Activated T-cell treated with anti-CD3 and anti-CD28 coated beads for 1 hour (primary cell): Measurements from ENCODE around the gene NDUFAF7.
"Not testable (repeated sequence)": the region's sequence is repeated elsewhere in the genome, so short reads cannot be mapped to it uniquely, and the experiment has no call there.

Source experiments
- DNase-seq: peaks from one replicate; pipeline ENCODE4 v3.0.0-alpha.2; 2020; ENCODE audit warnings: low read depth

NDUFAF7 gene

DNA sequence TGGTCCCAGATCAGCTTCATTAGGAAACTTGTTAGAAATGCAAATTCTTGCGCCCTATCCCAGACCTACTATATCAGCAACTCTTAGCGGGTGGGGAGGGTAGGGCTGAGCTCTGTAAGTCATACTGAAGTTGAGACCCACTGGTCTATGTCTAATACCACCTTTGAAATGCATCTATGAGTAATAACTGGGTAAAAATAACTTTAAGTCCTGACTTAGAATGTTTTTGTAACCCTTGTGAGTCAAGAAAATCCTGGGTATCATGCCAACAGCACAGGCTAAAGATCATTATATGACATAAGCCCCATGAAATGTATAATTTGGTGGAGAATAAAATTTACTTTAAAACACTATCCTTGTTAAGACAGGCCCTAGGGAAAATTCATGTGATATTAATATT lies 51.7 kb downstream of the NDUFAF7 start:
- no peak for DNase-seq

- no peak for DNase-seq
These were observed 52.9 kb downstream of the NDUFAF7 start for GRCh38 chr2:37284381-37284780.

DNA sequence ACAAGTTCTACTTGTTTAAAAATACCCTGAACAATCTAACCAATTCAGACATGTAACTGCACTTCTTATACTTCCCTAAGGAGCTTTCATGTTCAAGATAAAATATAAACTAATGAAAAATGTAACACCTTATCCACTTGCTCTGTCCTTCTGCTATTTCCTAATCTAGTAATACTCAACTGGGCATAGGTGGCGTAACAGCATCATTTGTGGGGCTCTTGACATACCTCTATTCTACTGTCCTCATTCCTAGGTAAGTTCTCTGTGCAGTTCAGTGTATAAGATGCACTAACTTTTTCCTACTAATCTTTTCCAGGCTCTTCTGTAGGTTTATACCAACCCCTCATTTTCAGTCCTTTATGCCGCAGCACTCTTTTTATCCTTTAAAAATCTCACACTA lies 56.5 kb downstream of the NDUFAF7 start:
- no peak for DNase-seq

- DNase-seq, result no peak
These were observed 60.2 kb downstream of the NDUFAF7 start for GRCh38 chr2:37291680-37292079.

- not testable (repeated sequence) for DNase-seq
These were observed 63.4 kb downstream of the NDUFAF7 start for GRCh38 chr2:37294858-37295257.

DNA sequence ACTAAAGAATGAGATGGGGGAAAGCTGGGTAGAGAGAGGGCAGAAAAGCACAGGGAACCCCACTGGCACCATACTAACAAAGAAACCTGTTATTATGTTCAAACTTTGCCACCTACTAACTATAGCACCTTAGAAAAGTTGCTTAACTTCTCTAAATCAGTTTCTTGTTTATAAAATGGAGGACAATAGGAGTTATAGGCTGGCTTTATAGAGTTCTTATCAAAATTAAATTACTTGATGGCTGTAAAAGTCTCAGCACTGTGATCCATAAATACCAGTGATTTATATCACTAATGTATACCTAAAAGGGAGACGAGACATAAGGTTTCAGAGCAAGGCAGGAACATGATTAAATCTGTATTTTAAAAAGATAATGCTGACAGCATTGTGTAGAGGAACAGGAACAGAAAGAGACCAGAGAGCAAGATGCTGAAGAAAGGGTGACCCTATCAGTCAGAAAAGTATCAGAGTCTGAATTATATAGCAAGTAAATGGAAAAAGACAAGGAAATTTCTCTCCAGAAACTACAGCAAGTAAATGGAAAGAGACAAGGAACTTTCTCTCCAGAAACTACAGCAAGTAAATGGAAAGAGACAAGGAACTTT lies 64.1 kb downstream of the NDUFAF7 start:
- DNase-seq, result no peak

GRCh38 chr2:37297632-37298031 lies 66.2 kb downstream of the NDUFAF7 start:
- DNase-seq, result no peak
